ENCODE measurements around the gene KAT7.

DNA sequence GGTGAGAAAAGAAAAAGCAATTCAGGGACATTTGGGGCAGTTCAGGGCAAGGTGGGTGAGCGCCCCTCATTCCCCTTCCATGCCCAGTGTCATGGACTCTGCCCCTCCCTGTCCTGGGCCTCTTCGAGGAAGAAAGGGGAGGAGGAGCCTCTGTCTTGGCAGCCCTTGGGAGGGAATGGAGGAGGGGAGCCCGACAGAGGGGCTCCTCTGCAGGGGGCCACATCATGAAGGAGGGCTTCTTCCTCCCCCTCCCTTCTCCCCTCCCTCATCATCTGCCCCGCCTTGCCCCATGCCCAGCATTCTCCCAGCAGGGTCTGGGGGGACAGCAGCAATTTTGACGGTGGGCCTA, 92.5 kb downstream of the KAT7 start:
- TF ChIP-seq, protein P1, sequence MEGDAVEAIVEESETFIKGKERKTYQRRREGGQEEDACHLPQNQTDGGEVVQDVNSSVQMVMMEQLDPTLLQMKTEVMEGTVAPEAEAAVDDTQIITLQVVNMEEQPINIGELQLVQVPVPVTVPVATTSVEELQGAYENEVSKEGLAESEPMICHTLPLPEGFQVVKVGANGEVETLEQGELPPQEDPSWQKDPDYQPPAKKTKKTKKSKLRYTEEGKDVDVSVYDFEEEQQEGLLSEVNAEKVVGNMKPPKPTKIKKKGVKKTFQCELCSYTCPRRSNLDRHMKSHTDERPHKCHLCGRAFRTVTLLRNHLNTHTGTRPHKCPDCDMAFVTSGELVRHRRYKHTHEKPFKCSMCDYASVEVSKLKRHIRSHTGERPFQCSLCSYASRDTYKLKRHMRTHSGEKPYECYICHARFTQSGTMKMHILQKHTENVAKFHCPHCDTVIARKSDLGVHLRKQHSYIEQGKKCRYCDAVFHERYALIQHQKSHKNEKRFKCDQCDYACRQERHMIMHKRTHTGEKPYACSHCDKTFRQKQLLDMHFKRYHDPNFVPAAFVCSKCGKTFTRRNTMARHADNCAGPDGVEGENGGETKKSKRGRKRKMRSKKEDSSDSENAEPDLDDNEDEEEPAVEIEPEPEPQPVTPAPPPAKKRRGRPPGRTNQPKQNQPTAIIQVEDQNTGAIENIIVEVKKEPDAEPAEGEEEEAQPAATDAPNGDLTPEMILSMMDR (IDR thresholded peaks at IDR 0.05 in 4 of 5, conservative IDR thresholded peaks at IDR 0.05 in 1 of 5), result no peak
- no peak for TF ChIP-seq POLR2A (IDR thresholded peaks at IDR 0.05)

All from gastrocnemius medialis (tissue), 4 donors.